ENCODE data around the gene TLK1. TPM values are rescaled to one million over a fixed set of nuclear protein-coding genes. Genes with fewer than 3 reads are reported as not detected.

TLK1 gene
- total and polyA plus RNA-seq, 9 donors = 15.9 to 77.4 (median 61.7) TPM

- WGBS, 3 donors = 79 to 87% (median 86%) methylated on average over 4 of the region's 4 CpGs
- Histone ChIP-seq H3K4me3 (no peak overlapping the region), H3K27me3 (no peaks in the 10 kb centered on the region), H3K27ac (no peak overlapping the region), H3K4me1 (ENCODE audit: insufficient read depth) (peaks cover 7% of the 10 kb centered on the region), H3K9me3 (no peaks in the 10 kb centered on the region), H3K36me3 (no peaks in the 10 kb centered on the region)
- no peak for TF ChIP-seq CTCF (IDR thresholded peaks at IDR 0.05)
- no peak for TF ChIP-seq EP300 (IDR thresholded peaks at IDR 0.05)
- TF ChIP-seq POLR2A (IDR thresholded peaks at IDR 0.05) = no peak
- intact Hi-C loops (cut with DNase I) = loop anchor here in 1 of 4 donors (10.0 kb wide), 1 partner anchor 265 kb away; no protein-coding TSS in a partner anchor
- no peak for DNase-seq
These were observed 10.6 kb downstream of the TLK1 start for GRCh38 chr2:171149986-171150693.

- WGBS, 3 donors = 96 to 98% (median 97%) methylated on average over 3 of the region's 3 CpGs
- no peaks in the 10 kb centered on the region for H3K36me3 ChIP-seq
- intact Hi-C loops (cut with DNase I) = no loop called here
- peaks cover 7% of the 10 kb centered on the region for H3K4me1 ChIP-seq (ENCODE audit: insufficient read depth)
- no peak for DNase-seq
- no peaks in the 10 kb centered on the region for H3K27me3 ChIP-seq
- TF ChIP-seq CTCF (IDR thresholded peaks at IDR 0.05) = no peak
- TF ChIP-seq EP300 (IDR thresholded peaks at IDR 0.05) = no peak
- no peak for TF ChIP-seq POLR2A (IDR thresholded peaks at IDR 0.05)
- H3K4me3 ChIP-seq = no peak overlapping the region
- H3K9me3 ChIP-seq = no peaks in the 10 kb centered on the region
- H3K27ac ChIP-seq = no peak overlapping the region
These were observed 11.3 kb downstream of the TLK1 start for GRCh38 chr2:171149171-171149938.

- no peaks in the 10 kb centered on the region for H3K36me3 ChIP-seq
- DNase-seq = no peak
- WGBS, 3 donors = 65 to 72% (median 68%) methylated on average over 2 of the region's 2 CpGs
- no peak overlapping the region for H3K4me3 ChIP-seq
- no peaks in the 10 kb centered on the region for H3K27me3 ChIP-seq
- no peak overlapping the region for H3K27ac ChIP-seq
- TF ChIP-seq CTCF (IDR thresholded peaks at IDR 0.05) (no peak), POLR2A (IDR thresholded peaks at IDR 0.05) (no peak), EP300 (IDR thresholded peaks at IDR 0.05) (no peak)
- intact Hi-C loops (cut with DNase I) = no loop called here
- H3K4me1 ChIP-seq (ENCODE audit: insufficient read depth) = peaks cover 4% of the 10 kb centered on the region
- no peaks in the 10 kb centered on the region for H3K9me3 ChIP-seq
These were observed 13.6 kb downstream of the TLK1 start for GRCh38 chr2:171147081-171147480.

GRCh38 chr2:171146633-171147032, 14.1 kb downstream of the TLK1 start:
- H3K27ac ChIP-seq = no peak overlapping the region
- peaks cover 4% of the 10 kb centered on the region for H3K4me1 ChIP-seq (ENCODE audit: insufficient read depth)
- no peak for DNase-seq
- H3K9me3 ChIP-seq = no peaks in the 10 kb centered on the region
- 72 to 77% (median 77%) methylated on average over 1 of the region's 1 CpG for WGBS, 3 donors
- H3K36me3 ChIP-seq = no peaks in the 10 kb centered on the region
- no peaks in the 10 kb centered on the region for H3K27me3 ChIP-seq
- intact Hi-C loops (cut with DNase I) = no loop called here
- no peak overlapping the region for H3K4me3 ChIP-seq
- no peak for TF ChIP-seq POLR2A (IDR thresholded peaks at IDR 0.05)
- TF ChIP-seq CTCF (IDR thresholded peaks at IDR 0.05) = no peak
- TF ChIP-seq EP300 (IDR thresholded peaks at IDR 0.05) = no peak
